GM12873 (cell line): Measurements from ENCODE around the gene NUDT8.

ENCODE experiments used
- TF ChIP-seq, protein P1 (sequence below): IDR thresholded peaks from 2 replicates; pipeline ENCODE4 v1.5.1; 2012; ENCODE audit warnings: low read depth, mild to moderate bottlenecking, moderate library complexity, low read length, control low read depth; ENCODE audit not compliant: insufficient read depth; ENCODE audit errors: missing control alignments

The NUDT8 gene

DNA sequence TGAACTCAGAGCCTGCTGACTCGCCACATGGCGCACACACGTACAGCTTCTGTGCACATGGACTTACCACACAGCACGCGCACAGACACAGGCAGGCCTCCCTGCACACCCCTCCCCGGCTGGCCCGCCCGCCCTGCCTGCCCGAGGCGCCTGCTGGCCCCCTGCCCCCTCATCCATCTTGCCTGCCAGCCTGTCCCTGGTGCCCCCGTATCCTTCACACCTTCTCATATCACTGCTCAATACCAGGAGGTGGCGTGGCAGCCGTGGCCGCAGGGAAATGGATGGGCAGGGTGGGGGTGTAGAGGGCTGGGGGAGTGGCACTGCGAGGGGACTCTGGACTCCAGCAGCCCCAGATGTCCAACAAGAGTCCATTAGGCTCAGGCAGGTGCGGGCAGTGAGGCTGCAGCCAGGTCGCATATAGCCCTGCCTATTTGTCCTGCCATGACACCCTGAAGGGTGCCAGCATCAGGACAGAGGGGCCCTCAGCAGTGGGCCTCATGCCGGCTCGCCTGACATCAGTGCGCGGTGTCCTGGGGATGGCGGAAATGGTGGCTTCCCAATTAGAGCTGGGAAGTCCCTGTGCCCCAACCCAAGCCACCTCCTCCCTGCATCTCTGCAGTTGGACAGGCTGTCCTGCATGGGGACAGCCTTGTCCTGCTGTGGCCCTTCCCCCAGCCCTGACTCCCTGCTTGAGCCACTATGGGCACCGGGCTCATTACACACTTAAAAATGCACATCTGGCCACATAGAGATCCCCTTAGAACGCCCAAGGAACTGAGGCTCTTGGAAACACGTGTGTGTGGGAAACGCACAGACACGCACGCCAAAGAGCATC, 11.8 kb upstream of the NUDT8 start:
- TF ChIP-seq, protein P1, sequence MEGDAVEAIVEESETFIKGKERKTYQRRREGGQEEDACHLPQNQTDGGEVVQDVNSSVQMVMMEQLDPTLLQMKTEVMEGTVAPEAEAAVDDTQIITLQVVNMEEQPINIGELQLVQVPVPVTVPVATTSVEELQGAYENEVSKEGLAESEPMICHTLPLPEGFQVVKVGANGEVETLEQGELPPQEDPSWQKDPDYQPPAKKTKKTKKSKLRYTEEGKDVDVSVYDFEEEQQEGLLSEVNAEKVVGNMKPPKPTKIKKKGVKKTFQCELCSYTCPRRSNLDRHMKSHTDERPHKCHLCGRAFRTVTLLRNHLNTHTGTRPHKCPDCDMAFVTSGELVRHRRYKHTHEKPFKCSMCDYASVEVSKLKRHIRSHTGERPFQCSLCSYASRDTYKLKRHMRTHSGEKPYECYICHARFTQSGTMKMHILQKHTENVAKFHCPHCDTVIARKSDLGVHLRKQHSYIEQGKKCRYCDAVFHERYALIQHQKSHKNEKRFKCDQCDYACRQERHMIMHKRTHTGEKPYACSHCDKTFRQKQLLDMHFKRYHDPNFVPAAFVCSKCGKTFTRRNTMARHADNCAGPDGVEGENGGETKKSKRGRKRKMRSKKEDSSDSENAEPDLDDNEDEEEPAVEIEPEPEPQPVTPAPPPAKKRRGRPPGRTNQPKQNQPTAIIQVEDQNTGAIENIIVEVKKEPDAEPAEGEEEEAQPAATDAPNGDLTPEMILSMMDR = no peak

DNA sequence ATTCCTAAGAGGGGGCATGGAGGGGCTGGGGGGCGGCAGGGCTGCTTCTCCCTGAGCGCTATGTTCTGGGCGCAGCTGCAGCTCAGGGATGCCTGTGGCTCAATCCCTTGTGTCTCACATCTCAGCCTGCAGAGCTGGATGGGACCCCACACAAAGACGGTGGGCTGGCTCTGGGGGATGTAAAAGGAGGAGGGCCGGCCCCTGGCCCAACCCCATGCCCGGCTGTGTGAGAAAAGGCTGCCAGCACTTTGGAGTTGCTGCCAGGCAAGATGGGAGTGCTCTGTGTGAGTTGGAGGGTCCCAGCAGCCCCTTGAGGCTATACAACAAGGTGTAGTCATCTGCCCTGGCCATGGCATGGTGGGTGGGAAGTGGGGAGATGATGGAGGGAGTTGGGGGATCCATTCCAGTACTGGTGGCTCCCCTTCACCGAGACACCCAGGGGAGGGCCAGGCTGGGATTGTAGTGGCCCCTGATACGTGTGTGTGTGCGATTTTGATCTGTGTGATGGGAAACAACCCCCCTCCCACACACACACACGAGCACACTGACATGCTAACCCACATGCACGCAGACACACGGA, 11.1 kb upstream of the NUDT8 start:
- TF ChIP-seq, protein P1 = no peak

DNA sequence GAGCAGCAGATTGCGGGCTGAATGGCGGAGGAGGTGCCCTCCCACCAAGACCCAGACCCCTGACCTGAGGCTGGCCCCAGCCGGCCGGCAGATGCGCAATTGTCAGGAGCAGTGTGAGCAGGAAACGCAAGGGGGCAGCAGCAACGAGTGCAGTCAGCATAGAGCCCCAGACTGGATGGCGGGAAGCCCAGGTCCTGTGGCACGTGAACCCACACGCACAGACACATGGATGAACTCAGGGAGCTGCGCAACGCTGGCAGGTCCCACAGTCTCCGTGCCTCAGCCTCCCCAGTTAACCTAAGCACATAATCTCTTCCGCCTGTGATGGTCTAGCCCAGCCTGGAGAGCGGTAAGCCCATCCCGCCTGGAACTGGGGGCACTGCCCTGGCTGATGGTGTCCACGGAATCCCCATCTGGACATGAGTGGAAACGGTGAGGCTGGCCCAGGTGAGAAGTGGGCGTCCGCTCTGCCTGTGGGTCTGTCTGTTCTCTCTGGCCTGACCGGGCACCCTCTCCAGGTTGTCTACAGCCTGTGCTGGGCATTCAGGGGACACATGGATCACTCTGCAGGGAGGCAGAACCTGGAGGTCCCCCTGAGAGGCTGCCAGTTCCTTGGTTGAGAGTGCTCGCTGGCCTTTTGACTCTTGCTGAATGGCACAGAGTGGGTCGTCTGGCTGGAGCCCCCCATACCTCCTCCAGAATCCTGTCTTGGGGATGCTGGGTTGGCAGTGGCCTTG, 10.5 kb upstream of the NUDT8 start:
- TF ChIP-seq, protein P1 = peak; percentile 42

DNA sequence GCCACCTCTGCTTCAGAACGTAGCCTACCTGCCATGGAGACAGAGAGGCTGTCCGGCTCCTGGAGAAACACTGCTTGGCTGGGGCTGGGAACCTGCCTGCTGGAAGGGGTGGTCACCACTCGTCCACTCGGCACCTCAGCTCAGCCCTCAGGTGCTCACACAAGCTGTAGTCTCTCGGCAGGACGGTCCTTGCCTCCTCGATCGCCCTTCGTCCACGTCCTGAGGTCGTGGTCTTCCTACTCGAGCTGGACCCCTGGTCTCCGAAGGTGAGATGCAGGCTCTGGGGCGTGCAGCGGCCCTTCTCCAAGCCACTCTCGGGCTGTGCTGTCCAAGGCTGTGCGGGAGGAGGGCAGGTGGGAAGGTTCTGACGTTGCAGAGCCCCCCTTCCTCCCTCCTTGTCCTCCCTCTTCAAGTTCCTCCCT, 9.7 kb upstream of the NUDT8 start, which contains the start of gene TBX10:
Gene TBX10, minus strand, starts transcription at position 326 of the 422 bp plus-strand sequence. Its CDS starts 291 bp downstream, at position 35.
- TF ChIP-seq, protein P1 = no peak

DNA sequence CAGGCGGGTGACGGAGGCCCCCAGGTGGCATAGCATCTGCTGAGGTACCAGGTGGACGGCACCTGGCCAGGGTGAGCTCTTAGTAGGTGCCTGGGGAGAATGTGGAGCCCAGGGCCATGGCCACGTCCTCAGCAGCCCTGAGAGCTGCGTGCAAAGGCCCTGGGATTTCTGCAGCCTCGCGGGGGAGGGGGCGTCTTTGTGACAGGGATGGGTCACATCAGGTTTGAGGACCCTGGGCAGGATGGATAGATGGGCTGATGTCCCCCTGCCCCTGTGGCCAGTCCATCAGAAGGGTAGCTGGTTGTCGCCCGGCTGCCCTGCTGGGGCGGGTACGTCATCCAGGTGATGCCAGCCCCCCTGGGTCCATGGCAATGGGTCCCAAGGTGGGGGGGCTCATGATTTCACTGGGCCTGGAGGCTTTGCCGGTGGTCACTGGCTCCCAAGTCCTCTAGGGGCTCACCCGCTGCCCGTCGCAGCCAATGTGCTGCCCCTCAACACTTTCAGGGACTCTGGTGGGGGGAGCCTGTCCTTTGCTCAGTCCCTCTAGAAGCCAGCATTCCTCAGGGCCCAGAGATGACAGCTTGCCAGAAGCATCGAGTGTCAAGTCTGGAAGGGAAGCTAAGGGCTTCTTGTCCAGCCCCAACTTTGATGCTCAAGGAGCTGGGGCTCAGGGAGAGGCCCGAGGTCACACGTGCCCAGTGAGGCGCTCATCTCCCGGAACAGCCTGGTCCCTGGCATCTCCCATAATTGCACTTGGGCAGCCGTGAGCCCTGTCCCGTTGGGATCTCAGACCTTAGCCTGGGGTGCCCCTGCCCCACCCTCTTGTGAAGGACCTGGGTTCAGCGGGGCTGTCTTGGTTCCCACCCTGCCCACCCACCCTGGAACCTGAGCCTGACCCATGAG, 9.0 kb upstream of the NUDT8 start:
- TF ChIP-seq, protein P1 = no peak

DNA sequence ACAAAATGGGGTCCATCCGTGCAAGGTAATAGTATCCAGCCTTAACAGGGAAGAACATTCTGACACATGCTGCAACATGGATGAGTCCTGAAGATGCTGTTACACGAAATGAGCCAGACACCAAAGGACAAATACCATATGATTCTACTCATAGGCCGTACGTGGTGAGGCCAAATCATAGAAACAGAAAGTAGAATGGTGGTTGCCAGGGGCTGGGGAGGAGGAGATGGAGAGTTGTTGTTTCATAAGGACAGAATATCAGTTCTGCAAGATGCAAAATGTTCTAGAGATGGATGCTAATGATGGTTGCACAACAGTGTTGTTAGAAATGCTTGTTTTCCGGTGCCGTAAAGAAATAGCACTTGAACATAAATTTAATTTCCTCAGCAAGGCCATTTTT, 7.2 kb upstream of the NUDT8 start:
- TF ChIP-seq, protein P1 = no peak
